ENCODE measurements around the gene CDO1. TPM values are rescaled to one million over a fixed set of nuclear protein-coding genes. Genes with fewer than 3 reads are reported as not detected.

Gene CDO1
- total RNA-seq, 1 experiment from 2014 or later, result 13.2 TPM

- TF ChIP-seq, protein P1, sequence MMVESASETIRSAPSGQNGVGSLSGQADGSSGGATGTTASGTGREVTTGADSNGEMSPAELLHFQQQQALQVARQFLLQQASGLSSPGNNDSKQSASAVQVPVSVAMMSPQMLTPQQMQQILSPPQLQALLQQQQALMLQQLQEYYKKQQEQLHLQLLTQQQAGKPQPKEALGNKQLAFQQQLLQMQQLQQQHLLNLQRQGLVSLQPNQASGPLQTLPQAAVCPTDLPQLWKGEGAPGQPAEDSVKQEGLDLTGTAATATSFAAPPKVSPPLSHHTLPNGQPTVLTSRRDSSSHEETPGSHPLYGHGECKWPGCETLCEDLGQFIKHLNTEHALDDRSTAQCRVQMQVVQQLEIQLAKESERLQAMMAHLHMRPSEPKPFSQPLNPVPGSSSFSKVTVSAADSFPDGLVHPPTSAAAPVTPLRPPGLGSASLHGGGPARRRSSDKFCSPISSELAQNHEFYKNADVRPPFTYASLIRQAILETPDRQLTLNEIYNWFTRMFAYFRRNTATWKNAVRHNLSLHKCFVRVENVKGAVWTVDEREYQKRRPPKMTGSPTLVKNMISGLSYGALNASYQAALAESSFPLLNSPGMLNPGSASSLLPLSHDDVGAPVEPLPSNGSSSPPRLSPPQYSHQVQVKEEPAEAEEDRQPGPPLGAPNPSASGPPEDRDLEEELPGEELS (CRISPR knock-in tag; IDR thresholded peaks at IDR 0.05), result no peak
- TF ChIP-seq ZNF317 (CRISPR knock-in tag; IDR thresholded peaks at IDR 0.05; ENCODE audit: borderline replicate concordance, low read depth) (no peak), ZNF425 (CRISPR knock-in tag; conservative IDR thresholded peaks at IDR 0.05) (no peak), SP1 (CRISPR knock-in tag; conservative IDR thresholded peaks at IDR 0.05) (no peak)
- TF ChIP-seq, protein P2, sequence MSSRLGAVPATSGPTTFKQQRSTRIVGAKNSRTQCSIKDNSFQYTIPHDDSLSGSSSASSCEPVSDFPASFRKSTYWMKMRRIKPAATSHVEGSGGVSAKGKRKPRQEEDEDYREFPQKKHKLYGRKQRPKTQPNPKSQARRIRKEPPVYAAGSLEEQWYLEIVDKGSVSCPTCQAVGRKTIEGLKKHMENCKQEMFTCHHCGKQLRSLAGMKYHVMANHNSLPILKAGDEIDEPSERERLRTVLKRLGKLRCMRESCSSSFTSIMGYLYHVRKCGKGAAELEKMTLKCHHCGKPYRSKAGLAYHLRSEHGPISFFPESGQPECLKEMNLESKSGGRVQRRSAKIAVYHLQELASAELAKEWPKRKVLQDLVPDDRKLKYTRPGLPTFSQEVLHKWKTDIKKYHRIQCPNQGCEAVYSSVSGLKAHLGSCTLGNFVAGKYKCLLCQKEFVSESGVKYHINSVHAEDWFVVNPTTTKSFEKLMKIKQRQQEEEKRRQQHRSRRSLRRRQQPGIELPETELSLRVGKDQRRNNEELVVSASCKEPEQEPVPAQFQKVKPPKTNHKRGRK (CRISPR knock-in tag; IDR thresholded peaks at IDR 0.05; ENCODE audit: borderline replicate concordance), result no peak
- ATAC-seq, result peak; percentile 48; the same call in 1 of the 2 replicates
- no peak for DNase-seq (ENCODE audit: low spot score)
- ChIA-PET POLR2A (no interaction called here), CTCF (no interaction called here)
- Mint-ChIP-seq H3K36me3 (no peaks in the 10 kb centered on the region), H3K27me3 (ENCODE audit: low read depth) (no peaks in the 10 kb centered on the region), H3K9me3 (no peaks in the 10 kb centered on the region), H3K27ac (no peak overlapping the region), H3K4me1 (no peaks in the 10 kb centered on the region), H3K4me3 (no peak overlapping the region)
Measured at GRCh38 chr5:115795700-115796099, 20.8 kb downstream of the CDO1 start.

GRCh38 chr5:115788440-115788839 lies 28.0 kb downstream of the CDO1 start:
- H3K4me3 Mint-ChIP-seq, result no peak overlapping the region
- ChIA-PET CTCF (interaction anchor here (1.2 kb wide), 1 partner anchor 19 kb away, joined by 3 read pairs; no protein-coding TSS in a partner anchor), POLR2A (no interaction called here)
- H3K4me1 Mint-ChIP-seq, result peaks cover 17% of the 10 kb centered on the region
- TF ChIP-seq MYBL2 (CRISPR knock-in tag; IDR thresholded peaks at IDR 0.05), result no peak
- no peak for TF ChIP-seq TCF7 (CRISPR knock-in tag; IDR thresholded peaks at IDR 0.05; ENCODE audit: low read depth)
- TF ChIP-seq CREB1 (CRISPR knock-in tag; IDR thresholded peaks at IDR 0.05), result no peak
- no peak for TF ChIP-seq TEAD4 (CRISPR knock-in tag; IDR thresholded peaks at IDR 0.05)
- TF ChIP-seq, protein P3, sequence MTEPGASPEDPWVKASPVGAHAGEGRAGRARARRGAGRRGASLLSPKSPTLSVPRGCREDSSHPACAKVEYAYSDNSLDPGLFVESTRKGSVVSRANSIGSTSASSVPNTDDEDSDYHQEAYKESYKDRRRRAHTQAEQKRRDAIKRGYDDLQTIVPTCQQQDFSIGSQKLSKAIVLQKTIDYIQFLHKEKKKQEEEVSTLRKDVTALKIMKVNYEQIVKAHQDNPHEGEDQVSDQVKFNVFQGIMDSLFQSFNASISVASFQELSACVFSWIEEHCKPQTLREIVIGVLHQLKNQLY (CRISPR knock-in tag; IDR thresholded peaks at IDR 0.05), result no peak
- no peak for TF ChIP-seq IRF2 (CRISPR knock-in tag; IDR thresholded peaks at IDR 0.05; ENCODE audit: borderline replicate concordance, low read depth)
- TF ChIP-seq, protein P4, sequence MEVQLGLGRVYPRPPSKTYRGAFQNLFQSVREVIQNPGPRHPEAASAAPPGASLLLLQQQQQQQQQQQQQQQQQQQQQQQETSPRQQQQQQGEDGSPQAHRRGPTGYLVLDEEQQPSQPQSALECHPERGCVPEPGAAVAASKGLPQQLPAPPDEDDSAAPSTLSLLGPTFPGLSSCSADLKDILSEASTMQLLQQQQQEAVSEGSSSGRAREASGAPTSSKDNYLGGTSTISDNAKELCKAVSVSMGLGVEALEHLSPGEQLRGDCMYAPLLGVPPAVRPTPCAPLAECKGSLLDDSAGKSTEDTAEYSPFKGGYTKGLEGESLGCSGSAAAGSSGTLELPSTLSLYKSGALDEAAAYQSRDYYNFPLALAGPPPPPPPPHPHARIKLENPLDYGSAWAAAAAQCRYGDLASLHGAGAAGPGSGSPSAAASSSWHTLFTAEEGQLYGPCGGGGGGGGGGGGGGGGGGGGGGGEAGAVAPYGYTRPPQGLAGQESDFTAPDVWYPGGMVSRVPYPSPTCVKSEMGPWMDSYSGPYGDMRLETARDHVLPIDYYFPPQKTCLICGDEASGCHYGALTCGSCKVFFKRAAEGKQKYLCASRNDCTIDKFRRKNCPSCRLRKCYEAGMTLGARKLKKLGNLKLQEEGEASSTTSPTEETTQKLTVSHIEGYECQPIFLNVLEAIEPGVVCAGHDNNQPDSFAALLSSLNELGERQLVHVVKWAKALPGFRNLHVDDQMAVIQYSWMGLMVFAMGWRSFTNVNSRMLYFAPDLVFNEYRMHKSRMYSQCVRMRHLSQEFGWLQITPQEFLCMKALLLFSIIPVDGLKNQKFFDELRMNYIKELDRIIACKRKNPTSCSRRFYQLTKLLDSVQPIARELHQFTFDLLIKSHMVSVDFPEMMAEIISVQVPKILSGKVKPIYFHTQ (CRISPR knock-in tag; IDR thresholded peaks at IDR 0.05), result no peak
- TF ChIP-seq, protein P5, sequence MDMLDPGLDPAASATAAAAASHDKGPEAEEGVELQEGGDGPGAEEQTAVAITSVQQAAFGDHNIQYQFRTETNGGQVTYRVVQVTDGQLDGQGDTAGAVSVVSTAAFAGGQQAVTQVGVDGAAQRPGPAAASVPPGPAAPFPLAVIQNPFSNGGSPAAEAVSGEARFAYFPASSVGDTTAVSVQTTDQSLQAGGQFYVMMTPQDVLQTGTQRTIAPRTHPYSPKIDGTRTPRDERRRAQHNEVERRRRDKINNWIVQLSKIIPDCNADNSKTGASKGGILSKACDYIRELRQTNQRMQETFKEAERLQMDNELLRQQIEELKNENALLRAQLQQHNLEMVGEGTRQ (CRISPR knock-in tag; IDR thresholded peaks at IDR 0.05), result no peak
- no peak for TF ChIP-seq ZBTB43 (CRISPR knock-in tag; IDR thresholded peaks at IDR 0.05)
- H3K27me3 Mint-ChIP-seq (ENCODE audit: low read depth), result no peaks in the 10 kb centered on the region
- no peak for DNase-seq (ENCODE audit: low spot score)
- no peak overlapping the region for H3K27ac Mint-ChIP-seq
- peaks cover 16% of the 10 kb centered on the region for H3K9me3 Mint-ChIP-seq
- no peaks in the 10 kb centered on the region for H3K36me3 Mint-ChIP-seq
- no peak for ATAC-seq

Data from WTC11 (cell line).